ENCODE measurements around the gene SSTR5. TPM values are rescaled to one million over a fixed set of nuclear protein-coding genes. Genes with fewer than 3 reads are reported as not detected.

The SSTR5 gene
- total RNA-seq, 1 experiment from 2014 or later, result not detected

DNA sequence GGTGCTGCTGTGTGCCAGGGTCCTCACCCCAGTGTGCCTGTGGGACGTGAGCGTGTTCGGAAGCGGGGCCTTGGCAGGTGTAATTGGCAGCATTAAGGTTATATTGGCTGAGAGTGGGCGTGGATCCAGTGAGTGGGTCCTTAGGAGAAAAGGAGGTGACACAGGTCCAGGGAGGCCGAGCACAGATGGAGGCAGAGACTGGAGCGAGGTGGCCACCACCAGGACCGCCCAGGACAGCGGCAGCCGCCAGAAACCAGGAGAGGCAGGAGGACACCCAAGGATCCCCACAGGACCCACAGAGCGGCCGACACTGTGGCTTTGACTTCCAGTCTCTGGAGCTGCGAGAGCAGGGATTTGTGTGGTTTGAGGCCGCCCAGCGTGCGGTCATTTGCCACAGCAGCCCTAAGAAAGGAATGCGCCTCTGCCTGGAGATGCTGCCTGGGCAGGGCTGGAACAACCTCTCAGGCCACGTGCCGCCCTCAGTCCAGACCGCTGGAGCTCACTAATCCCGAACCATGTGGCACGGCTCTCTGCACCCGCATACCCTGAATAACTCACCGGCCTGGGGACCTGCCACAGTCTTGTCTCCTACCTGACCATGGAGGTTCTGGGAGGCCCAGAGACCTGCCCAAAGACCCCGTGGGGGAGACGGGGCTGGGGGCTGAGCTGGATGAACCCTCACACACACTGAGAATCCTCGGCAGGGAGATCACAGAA lies 45.6 kb upstream of the SSTR5 start:
- H3K9me3 ChIP-seq (ENCODE audit: insufficient read depth, low read depth), result no peaks in the 10 kb centered on the region
- no peaks in the 10 kb centered on the region for H4K20me1 ChIP-seq (ENCODE audit: insufficient read depth)
- peak in 1 of 2 experiments; percentile 52 for DNase-seq
- no peak overlapping the region for H3K27ac ChIP-seq
- H3K36me3 ChIP-seq (ENCODE audit: low read depth), result no peaks in the 10 kb centered on the region
- no TSS peak for BruUV-seq (replicated peaks)
- no peaks in the 10 kb centered on the region for H3K9me2 ChIP-seq (ENCODE audit: insufficient read depth)
- ChIA-PET CTCF (no interaction called here), POLR2A (ENCODE audit: unreplicated experiment) (no interaction called here)
- no peak overlapping the region for H3K4me3 ChIP-seq
- no peak overlapping the region for H3K4me2 ChIP-seq
- no peaks in the 10 kb centered on the region for H3F3A ChIP-seq (ENCODE audit: insufficient read depth, low read depth)
- peaks cover 93% of the 10 kb centered on the region for H3K27me3 ChIP-seq (ENCODE audit: insufficient read depth, low read depth)
- no peaks in the 10 kb centered on the region for H3K4me1 ChIP-seq (replicated peaks; ENCODE audit: insufficient read depth)
- H2AFZ ChIP-seq, result no peak overlapping the region
- no peak for TF ChIP-seq EZH2 (IDR thresholded peaks at IDR 0.05; ENCODE audit: low read depth)
- TF ChIP-seq, protein P1, sequence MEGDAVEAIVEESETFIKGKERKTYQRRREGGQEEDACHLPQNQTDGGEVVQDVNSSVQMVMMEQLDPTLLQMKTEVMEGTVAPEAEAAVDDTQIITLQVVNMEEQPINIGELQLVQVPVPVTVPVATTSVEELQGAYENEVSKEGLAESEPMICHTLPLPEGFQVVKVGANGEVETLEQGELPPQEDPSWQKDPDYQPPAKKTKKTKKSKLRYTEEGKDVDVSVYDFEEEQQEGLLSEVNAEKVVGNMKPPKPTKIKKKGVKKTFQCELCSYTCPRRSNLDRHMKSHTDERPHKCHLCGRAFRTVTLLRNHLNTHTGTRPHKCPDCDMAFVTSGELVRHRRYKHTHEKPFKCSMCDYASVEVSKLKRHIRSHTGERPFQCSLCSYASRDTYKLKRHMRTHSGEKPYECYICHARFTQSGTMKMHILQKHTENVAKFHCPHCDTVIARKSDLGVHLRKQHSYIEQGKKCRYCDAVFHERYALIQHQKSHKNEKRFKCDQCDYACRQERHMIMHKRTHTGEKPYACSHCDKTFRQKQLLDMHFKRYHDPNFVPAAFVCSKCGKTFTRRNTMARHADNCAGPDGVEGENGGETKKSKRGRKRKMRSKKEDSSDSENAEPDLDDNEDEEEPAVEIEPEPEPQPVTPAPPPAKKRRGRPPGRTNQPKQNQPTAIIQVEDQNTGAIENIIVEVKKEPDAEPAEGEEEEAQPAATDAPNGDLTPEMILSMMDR (conservative IDR thresholded peaks at IDR 0.05), result no peak
- no peaks in the 10 kb centered on the region for H3K79me2 ChIP-seq (ENCODE audit: low read depth)
- intact Hi-C loops (cut with micrococcal nuclease; ENCODE audit: unreplicated experiment), result no loop called here

DNA sequence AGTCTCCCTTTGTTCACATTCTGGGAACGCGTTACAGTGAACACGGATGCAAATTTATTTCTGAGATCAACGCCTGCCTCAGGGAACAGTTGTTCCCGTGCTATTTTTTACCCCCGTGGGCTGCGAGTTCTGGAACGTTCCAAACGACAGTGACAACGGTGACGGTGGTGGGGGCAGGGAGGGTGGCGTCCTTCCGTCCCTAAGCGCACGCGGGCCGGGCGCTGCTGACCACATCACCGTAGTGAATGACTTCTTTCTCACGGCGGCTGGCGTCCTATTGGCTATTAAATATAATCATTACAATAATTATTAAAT lies 45.1 kb upstream of the SSTR5 start:
- H3K27me3 ChIP-seq (ENCODE audit: insufficient read depth, low read depth), result peaks cover 90% of the 10 kb centered on the region
- no peak overlapping the region for H3K27ac ChIP-seq
- H3K4me2 ChIP-seq, result no peak overlapping the region
- H3K4me3 ChIP-seq, result no peak overlapping the region
- no peaks in the 10 kb centered on the region for H4K20me1 ChIP-seq (ENCODE audit: insufficient read depth)
- H3K4me1 ChIP-seq (replicated peaks; ENCODE audit: insufficient read depth), result no peaks in the 10 kb centered on the region
- H2AFZ ChIP-seq, result no peak overlapping the region
- intact Hi-C loops (cut with micrococcal nuclease; ENCODE audit: unreplicated experiment), result no loop called here
- CTCF ChIA-PET, result no interaction called here
- TF ChIP-seq EZH2 (IDR thresholded peaks at IDR 0.05; ENCODE audit: low read depth), result no peak
- TF ChIP-seq, protein P1 (conservative IDR thresholded peaks at IDR 0.05), result no peak
- POLR2A ChIA-PET (ENCODE audit: unreplicated experiment), result no interaction called here
- no peak for DNase-seq
- BruUV-seq (replicated peaks), result no TSS peak
- no peaks in the 10 kb centered on the region for H3K9me3 ChIP-seq (ENCODE audit: insufficient read depth, low read depth)
- H3K79me2 ChIP-seq (ENCODE audit: low read depth), result no peaks in the 10 kb centered on the region
- H3F3A ChIP-seq (ENCODE audit: insufficient read depth, low read depth), result no peaks in the 10 kb centered on the region
- no peaks in the 10 kb centered on the region for H3K9me2 ChIP-seq (ENCODE audit: insufficient read depth)
- no peaks in the 10 kb centered on the region for H3K36me3 ChIP-seq (ENCODE audit: low read depth)

DNA sequence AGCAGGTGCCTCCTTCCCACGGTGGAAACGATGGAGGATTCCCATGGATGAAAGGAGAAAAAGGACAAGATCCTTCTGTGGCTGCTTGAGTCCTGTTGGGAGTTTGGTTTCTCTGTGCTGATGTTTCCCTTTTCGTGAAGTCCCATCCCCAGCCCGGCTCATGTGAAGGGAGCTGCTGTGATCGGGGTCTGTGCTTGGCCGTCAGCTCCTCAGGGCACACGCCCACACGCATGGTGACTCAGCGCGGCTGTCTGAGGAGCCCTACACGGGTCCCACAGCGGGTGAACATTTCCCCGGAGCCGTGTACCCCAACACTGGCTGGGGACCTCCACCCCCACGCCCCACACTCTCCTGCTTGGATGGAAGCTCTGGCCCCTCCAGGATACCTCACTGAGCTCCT lies 44.5 kb upstream of the SSTR5 start:
- POLR2A ChIA-PET (ENCODE audit: unreplicated experiment), result no interaction called here
- no peak overlapping the region for H2AFZ ChIP-seq
- H3K79me2 ChIP-seq (ENCODE audit: low read depth), result no peaks in the 10 kb centered on the region
- H3F3A ChIP-seq (ENCODE audit: insufficient read depth, low read depth), result no peaks in the 10 kb centered on the region
- TF ChIP-seq, protein P1 (conservative IDR thresholded peaks at IDR 0.05), result no peak
- TF ChIP-seq EZH2 (IDR thresholded peaks at IDR 0.05; ENCODE audit: low read depth), result no peak
- CTCF ChIA-PET, result no interaction called here
- no peak overlapping the region for H3K27ac ChIP-seq
- H3K36me3 ChIP-seq (ENCODE audit: low read depth), result no peaks in the 10 kb centered on the region
- DNase-seq, result no peak
- no peaks in the 10 kb centered on the region for H4K20me1 ChIP-seq (ENCODE audit: insufficient read depth)
- no peak overlapping the region for H3K4me2 ChIP-seq
- H3K4me1 ChIP-seq (replicated peaks; ENCODE audit: insufficient read depth), result no peaks in the 10 kb centered on the region
- BruUV-seq (replicated peaks), result no TSS peak
- intact Hi-C loops (cut with micrococcal nuclease; ENCODE audit: unreplicated experiment), result no loop called here
- peaks cover 86% of the 10 kb centered on the region for H3K27me3 ChIP-seq (ENCODE audit: insufficient read depth, low read depth)
- H3K4me3 ChIP-seq, result no peak overlapping the region
- no peaks in the 10 kb centered on the region for H3K9me2 ChIP-seq (ENCODE audit: insufficient read depth)
- no peaks in the 10 kb centered on the region for H3K9me3 ChIP-seq (ENCODE audit: insufficient read depth, low read depth)
